HepG2 (cell line): ENCODE results near the gene KRTAP10-4.

Experiments used
- DRAP1 ChIP-seq: IDR thresholded peaks from 2 replicates; pipeline ENCODE4 v1.6.1; 2016; ENCODE audit warnings: missing genetic modification reagents, missing compliant biosample characterization
- ESRRA ChIP-seq: sonication (generic); formaldehyde crosslinking; IDR thresholded peaks from 2 replicates; pipeline ENCODE4 v1.5.1; 2020; ENCODE audit warnings: mild to moderate bottlenecking, low read depth, missing genetic modification reagents
- HDAC1 ChIP-seq: sonication (generic); formaldehyde crosslinking; IDR thresholded peaks from 2 replicates; pipeline ENCODE4 v1.5.1; 2020; ENCODE audit warnings: mild to moderate bottlenecking, missing genetic modification reagents
- HNF4G ChIP-seq, 2 experiments: sonication (generic) in 1 of 2; formaldehyde crosslinking in 1 of 2; IDR thresholded peaks; 2 replicates each; pipeline versions ENCODE4 v1.4.0 to v1.6.1; 2011 to 2020; ENCODE audit warnings: borderline replicate concordance in 2 of 2, low read depth in 2 of 2, mild to moderate bottlenecking in 2 of 2, low read length in 1 of 2, missing genetic modification reagents in 1 of 2, moderate library complexity in 1 of 2
- IRF1 ChIP-seq: sonication (generic); formaldehyde crosslinking; IDR thresholded peaks from 2 replicates; pipeline ENCODE4 v1.4.0; 2020; ENCODE audit warnings: low read depth, mild to moderate bottlenecking, missing genetic modification reagents
- POLR2A ChIP-seq, 2 experiments: IDR thresholded peaks; 2 replicates each; pipeline ENCODE4 v1.6.1; 2011; ENCODE audit warnings: low read depth in 2 of 2, low read length in 2 of 2, mild to moderate bottlenecking in 1 of 2, moderate library complexity in 1 of 2; ENCODE audit not compliant: insufficient read depth in 1 of 2
- YY1 ChIP-seq: IDR thresholded peaks from 2 replicates; pipeline ENCODE4 v1.6.1; 2011; ENCODE audit warnings: low read length, low read depth, moderate library complexity, mild to moderate bottlenecking; ENCODE audit not compliant: insufficient read depth, insufficient replicate concordance
- ZNF24 ChIP-seq: fragments of 450-650 bp; IDR thresholded peaks from 2 replicates; pipeline ENCODE4 v1.6.1; 2017; ENCODE audit warnings: antibody characterized with exemption, mild to moderate bottlenecking
- ZNF839 ChIP-seq: sonication (generic); formaldehyde crosslinking; IDR thresholded peaks from 2 replicates; pipeline ENCODE4 v1.4.0; 2020; ENCODE audit warnings: missing genetic modification reagents, mild to moderate bottlenecking, borderline replicate concordance
- TF ChIP-seq, protein P1 (sequence below): sonication (generic); formaldehyde crosslinking; IDR thresholded peaks from 2 replicates; pipeline ENCODE4 v1.5.1; 2020; ENCODE audit warnings: mild to moderate bottlenecking, missing genetic modification reagents, moderate library complexity
- TF ChIP-seq, protein P2 (sequence below): sonication (generic); formaldehyde crosslinking; IDR thresholded peaks from 2 replicates; pipeline ENCODE4 v1.5.0; 2020; ENCODE audit warnings: mild to moderate bottlenecking, missing genetic modification reagents, moderate library complexity
- TF ChIP-seq, protein P3 (sequence below): IDR thresholded peaks from 2 replicates; pipeline ENCODE4 v1.6.1; 2012; ENCODE audit warnings: low read depth, low read length, improper control_type of control experiment
- TF ChIP-seq, protein P4 (sequence below): sonication (generic); formaldehyde crosslinking; IDR thresholded peaks from 2 replicates; pipeline ENCODE4 v1.8.1; 2023; ENCODE audit warnings: missing genetic modification reagents, inconsistent platforms, borderline replicate concordance
- TF ChIP-seq, protein P5 (sequence below): sonication (generic); formaldehyde crosslinking; IDR thresholded peaks from 2 replicates; pipeline ENCODE4 v1.4.0; 2020; ENCODE audit warnings: missing genetic modification reagents

GRCh38 chr21:44612669-44613229 lies 39.2 kb downstream of the KRTAP10-4 start:
- TF ChIP-seq ZNF839 (CRISPR knock-in tag) (no peak), DRAP1 (no peak), YY1 (no peak), HNF4G (IDR thresholded peaks at IDR 0.05; ENCODE audit: borderline replicate concordance, low read depth, low read length) (no peak), HNF4G (CRISPR knock-in tag; IDR thresholded peaks at IDR 0.05; ENCODE audit: borderline replicate concordance, low read depth) (no peak), POLR2A (IDR thresholded peaks at IDR 0.05; ENCODE audit: insufficient read depth in 1 of 2, low read depth in 2 of 2, low read length in 2 of 2) (no peak), HDAC1 (CRISPR knock-in tag) (no peak), ESRRA (CRISPR knock-in tag) (no peak), IRF1 (CRISPR knock-in tag) (no peak), ZNF24 (no peak)
- TF ChIP-seq, protein P1, sequence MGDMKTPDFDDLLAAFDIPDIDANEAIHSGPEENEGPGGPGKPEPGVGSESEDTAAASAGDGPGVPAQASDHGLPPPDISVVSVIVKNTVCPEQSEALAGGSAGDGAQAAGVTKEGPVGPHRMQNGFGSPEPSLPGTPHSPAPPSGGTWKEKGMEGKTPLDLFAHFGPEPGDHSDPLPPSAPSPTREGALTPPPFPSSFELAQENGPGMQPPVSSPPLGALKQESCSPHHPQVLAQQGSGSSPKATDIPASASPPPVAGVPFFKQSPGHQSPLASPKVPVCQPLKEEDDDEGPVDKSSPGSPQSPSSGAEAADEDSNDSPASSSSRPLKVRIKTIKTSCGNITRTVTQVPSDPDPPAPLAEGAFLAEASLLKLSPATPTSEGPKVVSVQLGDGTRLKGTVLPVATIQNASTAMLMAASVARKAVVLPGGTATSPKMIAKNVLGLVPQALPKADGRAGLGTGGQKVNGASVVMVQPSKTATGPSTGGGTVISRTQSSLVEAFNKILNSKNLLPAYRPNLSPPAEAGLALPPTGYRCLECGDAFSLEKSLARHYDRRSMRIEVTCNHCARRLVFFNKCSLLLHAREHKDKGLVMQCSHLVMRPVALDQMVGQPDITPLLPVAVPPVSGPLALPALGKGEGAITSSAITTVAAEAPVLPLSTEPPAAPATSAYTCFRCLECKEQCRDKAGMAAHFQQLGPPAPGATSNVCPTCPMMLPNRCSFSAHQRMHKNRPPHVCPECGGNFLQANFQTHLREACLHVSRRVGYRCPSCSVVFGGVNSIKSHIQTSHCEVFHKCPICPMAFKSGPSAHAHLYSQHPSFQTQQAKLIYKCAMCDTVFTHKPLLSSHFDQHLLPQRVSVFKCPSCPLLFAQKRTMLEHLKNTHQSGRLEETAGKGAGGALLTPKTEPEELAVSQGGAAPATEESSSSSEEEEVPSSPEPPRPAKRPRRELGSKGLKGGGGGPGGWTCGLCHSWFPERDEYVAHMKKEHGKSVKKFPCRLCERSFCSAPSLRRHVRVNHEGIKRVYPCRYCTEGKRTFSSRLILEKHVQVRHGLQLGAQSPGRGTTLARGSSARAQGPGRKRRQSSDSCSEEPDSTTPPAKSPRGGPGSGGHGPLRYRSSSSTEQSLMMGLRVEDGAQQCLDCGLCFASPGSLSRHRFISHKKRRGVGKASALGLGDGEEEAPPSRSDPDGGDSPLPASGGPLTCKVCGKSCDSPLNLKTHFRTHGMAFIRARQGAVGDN (CRISPR knock-in tag), result no peak
- TF ChIP-seq, protein P2, sequence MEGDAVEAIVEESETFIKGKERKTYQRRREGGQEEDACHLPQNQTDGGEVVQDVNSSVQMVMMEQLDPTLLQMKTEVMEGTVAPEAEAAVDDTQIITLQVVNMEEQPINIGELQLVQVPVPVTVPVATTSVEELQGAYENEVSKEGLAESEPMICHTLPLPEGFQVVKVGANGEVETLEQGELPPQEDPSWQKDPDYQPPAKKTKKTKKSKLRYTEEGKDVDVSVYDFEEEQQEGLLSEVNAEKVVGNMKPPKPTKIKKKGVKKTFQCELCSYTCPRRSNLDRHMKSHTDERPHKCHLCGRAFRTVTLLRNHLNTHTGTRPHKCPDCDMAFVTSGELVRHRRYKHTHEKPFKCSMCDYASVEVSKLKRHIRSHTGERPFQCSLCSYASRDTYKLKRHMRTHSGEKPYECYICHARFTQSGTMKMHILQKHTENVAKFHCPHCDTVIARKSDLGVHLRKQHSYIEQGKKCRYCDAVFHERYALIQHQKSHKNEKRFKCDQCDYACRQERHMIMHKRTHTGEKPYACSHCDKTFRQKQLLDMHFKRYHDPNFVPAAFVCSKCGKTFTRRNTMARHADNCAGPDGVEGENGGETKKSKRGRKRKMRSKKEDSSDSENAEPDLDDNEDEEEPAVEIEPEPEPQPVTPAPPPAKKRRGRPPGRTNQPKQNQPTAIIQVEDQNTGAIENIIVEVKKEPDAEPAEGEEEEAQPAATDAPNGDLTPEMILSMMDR (CRISPR knock-in tag), result no peak
- TF ChIP-seq, protein P3, sequence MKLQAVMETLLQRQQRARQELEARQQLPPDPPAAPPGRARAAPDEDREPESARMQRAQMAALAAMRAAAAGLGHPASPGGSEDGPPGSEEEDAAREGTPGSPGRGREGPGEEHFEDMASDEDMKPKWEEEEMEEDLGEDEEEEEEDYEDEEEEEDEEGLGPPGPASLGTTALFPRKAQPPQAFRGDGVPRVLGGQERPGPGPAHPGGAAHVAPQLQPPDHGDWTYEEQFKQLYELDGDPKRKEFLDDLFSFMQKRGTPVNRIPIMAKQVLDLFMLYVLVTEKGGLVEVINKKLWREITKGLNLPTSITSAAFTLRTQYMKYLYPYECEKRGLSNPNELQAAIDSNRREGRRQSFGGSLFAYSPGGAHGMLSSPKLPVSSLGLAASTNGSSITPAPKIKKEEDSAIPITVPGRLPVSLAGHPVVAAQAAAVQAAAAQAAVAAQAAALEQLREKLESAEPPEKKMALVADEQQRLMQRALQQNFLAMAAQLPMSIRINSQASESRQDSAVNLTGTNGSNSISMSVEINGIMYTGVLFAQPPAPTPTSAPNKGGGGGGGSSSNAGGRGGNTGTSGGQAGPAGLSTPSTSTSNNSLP, result no peak
- TF ChIP-seq, protein P4, sequence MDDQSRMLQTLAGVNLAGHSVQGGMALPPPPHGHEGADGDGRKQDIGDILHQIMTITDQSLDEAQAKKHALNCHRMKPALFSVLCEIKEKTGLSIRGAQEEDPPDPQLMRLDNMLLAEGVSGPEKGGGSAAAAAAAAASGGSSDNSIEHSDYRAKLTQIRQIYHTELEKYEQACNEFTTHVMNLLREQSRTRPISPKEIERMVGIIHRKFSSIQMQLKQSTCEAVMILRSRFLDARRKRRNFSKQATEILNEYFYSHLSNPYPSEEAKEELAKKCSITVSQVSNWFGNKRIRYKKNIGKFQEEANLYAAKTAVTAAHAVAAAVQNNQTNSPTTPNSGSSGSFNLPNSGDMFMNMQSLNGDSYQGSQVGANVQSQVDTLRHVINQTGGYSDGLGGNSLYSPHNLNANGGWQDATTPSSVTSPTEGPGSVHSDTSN (CRISPR knock-in tag), result no peak
- TF ChIP-seq, protein P5, sequence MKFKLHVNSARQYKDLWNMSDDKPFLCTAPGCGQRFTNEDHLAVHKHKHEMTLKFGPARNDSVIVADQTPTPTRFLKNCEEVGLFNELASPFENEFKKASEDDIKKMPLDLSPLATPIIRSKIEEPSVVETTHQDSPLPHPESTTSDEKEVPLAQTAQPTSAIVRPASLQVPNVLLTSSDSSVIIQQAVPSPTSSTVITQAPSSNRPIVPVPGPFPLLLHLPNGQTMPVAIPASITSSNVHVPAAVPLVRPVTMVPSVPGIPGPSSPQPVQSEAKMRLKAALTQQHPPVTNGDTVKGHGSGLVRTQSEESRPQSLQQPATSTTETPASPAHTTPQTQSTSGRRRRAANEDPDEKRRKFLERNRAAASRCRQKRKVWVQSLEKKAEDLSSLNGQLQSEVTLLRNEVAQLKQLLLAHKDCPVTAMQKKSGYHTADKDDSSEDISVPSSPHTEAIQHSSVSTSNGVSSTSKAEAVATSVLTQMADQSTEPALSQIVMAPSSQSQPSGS (CRISPR knock-in tag), result no peak
